ENCODE results near the gene SYNDIG1.

- no peak for TF ChIP-seq SIN3A (IDR thresholded peaks at IDR 0.05; ENCODE audit: borderline replicate concordance, low read depth, low read length)
- no peak for TF ChIP-seq CTCF (IDR thresholded peaks at IDR 0.05)
Measured at GRCh38 chr20:24648919-24649318, 179.5 kb downstream of the SYNDIG1 start.

All from SK-N-SH (cell line).